ENCODE data around the gene RGS3.
"Not testable (repeated sequence)": the region's sequence is repeated elsewhere in the genome, so short reads cannot be mapped to it uniquely, and the experiment has no call there.

The RGS3 gene

GRCh38 chr9:113427629-113428028 is 35.9 kb upstream of the RGS3 start:
- DNase-seq (ENCODE audit: extremely low spot score): no peak
- ChIA-PET CTCF (interaction anchor here (0.9 to 2.5 kb wide), 4 partner anchors 18 to 230 kb away, joined by 3 to 8 read pairs (median 5); partner anchors contain the start of gene CDC26), POLR2A (no interaction called here)
- TF ChIP-seq CTCF (IDR thresholded peaks at IDR 0.05; ENCODE audit: control extremely low read depth, extremely low read depth, low read depth, missing control alignments): no peak

GRCh38 chr9:113428062-113428615 is 35.4 kb upstream of the RGS3 start:
- CTCF ChIA-PET: interaction anchor here (0.9 to 2.5 kb wide), 2 partner anchors 18 to 230 kb away, joined by 3 to 8 read pairs; no protein-coding TSS in a partner anchor
- no peak for TF ChIP-seq CTCF (IDR thresholded peaks at IDR 0.05; ENCODE audit: control extremely low read depth, extremely low read depth, low read depth, missing control alignments)
- no peak for DNase-seq (ENCODE audit: extremely low spot score)
- POLR2A ChIA-PET: no interaction called here

- DNase-seq (ENCODE audit: extremely low spot score): no peak
These were observed 32.3 kb upstream of the RGS3 start for GRCh38 chr9:113431191-113431590.

GRCh38 chr9:113436728-113437515 is 26.6 kb upstream of the RGS3 start:
- TF ChIP-seq CTCF (IDR thresholded peaks at IDR 0.05; ENCODE audit: control extremely low read depth, extremely low read depth, low read depth, missing control alignments): no peak
- DNase-seq (ENCODE audit: extremely low spot score): no peak
- CTCF ChIA-PET: interaction anchor here (1.6 kb wide), 1 partner anchor 9 kb away, joined by 4 read pairs; no protein-coding TSS in a partner anchor
- POLR2A ChIA-PET: no interaction called here

More at GRCh38 chr9:113431191-113431590, 32.3 kb upstream of the RGS3 start:
- POLR2A ChIA-PET: no interaction called here
- no peak for TF ChIP-seq CTCF (IDR thresholded peaks at IDR 0.05; ENCODE audit: control extremely low read depth, extremely low read depth, low read depth, missing control alignments)
- CTCF ChIA-PET: interaction anchor here (0.7 to 1.2 kb wide), 3 partner anchors 9 to 155 kb away, joined by 3 to 4 read pairs (median 3); no protein-coding TSS in a partner anchor

GRCh38 chr9:113437716-113438115 is 25.8 kb upstream of the RGS3 start:
- DNase-seq (ENCODE audit: extremely low spot score); POLR2A ChIA-PET: not testable (repeated sequence)

GRCh38 chr9:113444736-113445135 is 18.8 kb upstream of the RGS3 start:
- CTCF ChIA-PET: interaction anchor here (1.4 to 6.3 kb wide), 11 partner anchors 11 to 216 kb away, joined by 3 to 171 read pairs (median 10); no protein-coding TSS in a partner anchor
- TF ChIP-seq CTCF (IDR thresholded peaks at IDR 0.05; ENCODE audit: control extremely low read depth, extremely low read depth, low read depth, missing control alignments): no peak
- POLR2A ChIA-PET: no interaction called here
- no peak for DNase-seq (ENCODE audit: extremely low spot score)

More at GRCh38 chr9:113437716-113438115, 25.8 kb upstream of the RGS3 start:
- CTCF ChIA-PET: not testable (repeated sequence)

GRCh38 chr9:113446323-113446740 is 17.2 kb upstream of the RGS3 start:
- DNase-seq (ENCODE audit: extremely low spot score): peak; percentile 74
- POLR2A ChIA-PET: no interaction called here
- CTCF ChIA-PET: interaction anchor here (0.6 to 6.3 kb wide), 45 partner anchors 9 to 543 kb away, joined by 3 to 171 read pairs (median 4); partner anchors contain the start of genes ALAD, CDC26, PRPF4 and RGS3
- TF ChIP-seq CTCF (IDR thresholded peaks at IDR 0.05; ENCODE audit: control extremely low read depth, extremely low read depth, low read depth, missing control alignments): peak; percentile 53

Data from GM10248 (cell line).